ENCODE data around the gene HOXA1.
A peak's percentile ranks its signal among the peaks of the same experiment; 100 is the strongest.

The HOXA1 gene

DNA sequence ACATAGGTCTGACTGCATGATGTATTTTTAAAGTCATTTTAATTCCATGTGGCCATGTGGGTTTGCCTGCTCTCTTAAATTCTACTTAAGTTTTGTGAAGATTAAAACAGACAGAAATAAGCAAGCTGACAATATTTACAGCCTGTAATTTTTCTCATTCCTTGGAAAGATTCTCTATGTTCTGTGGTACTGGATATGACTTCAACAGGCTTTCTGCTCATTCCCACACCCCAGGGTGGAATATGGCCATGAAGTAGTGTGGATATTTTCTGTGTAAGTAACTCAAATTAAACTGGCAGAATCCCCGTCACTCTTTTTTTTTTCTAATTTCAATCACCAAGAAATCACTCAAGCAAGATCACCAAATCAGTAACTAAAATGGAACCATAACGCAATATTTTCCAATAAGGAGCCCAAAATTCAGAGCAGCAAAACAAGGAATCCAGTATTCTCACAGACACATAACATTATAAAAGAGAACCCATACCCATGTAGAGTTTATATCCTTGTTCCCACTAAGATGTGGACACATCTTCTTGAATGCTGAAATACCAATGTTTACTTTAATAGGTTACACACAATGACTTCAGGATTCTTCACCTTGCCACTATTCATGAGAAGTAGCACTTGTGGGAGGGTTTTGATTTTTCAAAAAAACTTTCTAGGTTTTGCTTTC is 42.0 kb upstream of the HOXA1 start:
- TF ChIP-seq, protein P1, sequence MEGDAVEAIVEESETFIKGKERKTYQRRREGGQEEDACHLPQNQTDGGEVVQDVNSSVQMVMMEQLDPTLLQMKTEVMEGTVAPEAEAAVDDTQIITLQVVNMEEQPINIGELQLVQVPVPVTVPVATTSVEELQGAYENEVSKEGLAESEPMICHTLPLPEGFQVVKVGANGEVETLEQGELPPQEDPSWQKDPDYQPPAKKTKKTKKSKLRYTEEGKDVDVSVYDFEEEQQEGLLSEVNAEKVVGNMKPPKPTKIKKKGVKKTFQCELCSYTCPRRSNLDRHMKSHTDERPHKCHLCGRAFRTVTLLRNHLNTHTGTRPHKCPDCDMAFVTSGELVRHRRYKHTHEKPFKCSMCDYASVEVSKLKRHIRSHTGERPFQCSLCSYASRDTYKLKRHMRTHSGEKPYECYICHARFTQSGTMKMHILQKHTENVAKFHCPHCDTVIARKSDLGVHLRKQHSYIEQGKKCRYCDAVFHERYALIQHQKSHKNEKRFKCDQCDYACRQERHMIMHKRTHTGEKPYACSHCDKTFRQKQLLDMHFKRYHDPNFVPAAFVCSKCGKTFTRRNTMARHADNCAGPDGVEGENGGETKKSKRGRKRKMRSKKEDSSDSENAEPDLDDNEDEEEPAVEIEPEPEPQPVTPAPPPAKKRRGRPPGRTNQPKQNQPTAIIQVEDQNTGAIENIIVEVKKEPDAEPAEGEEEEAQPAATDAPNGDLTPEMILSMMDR (IDR thresholded peaks at IDR 0.05; ENCODE audit: low read depth, low read length): no peak
- H3K4me3 ChIP-seq (ENCODE audit: low read depth, low read length): no peak overlapping the region

DNA sequence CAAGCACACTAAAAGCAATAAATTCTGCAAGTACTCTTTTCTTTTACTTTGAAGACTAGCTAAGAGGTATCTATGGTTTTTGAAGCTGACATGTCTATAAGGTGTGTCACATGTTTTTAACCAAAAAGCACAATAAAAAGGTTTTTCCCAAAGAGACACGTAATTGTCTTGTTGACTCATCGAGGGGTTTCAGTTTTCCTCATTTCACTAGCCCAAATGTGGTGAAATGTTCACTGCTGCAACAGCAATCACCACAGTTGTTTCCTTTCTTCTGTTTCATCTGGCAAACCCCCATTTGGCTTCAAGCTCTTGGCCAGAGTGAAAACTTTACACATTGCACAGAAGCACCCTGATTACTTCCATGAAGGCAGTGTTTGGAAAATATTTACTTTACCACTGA is 38.6 kb upstream of the HOXA1 start:
- no peak overlapping the region for H3K4me3 ChIP-seq (ENCODE audit: low read depth, low read length)
- TF ChIP-seq, protein P1 (IDR thresholded peaks at IDR 0.05; ENCODE audit: low read depth, low read length): no peak

DNA sequence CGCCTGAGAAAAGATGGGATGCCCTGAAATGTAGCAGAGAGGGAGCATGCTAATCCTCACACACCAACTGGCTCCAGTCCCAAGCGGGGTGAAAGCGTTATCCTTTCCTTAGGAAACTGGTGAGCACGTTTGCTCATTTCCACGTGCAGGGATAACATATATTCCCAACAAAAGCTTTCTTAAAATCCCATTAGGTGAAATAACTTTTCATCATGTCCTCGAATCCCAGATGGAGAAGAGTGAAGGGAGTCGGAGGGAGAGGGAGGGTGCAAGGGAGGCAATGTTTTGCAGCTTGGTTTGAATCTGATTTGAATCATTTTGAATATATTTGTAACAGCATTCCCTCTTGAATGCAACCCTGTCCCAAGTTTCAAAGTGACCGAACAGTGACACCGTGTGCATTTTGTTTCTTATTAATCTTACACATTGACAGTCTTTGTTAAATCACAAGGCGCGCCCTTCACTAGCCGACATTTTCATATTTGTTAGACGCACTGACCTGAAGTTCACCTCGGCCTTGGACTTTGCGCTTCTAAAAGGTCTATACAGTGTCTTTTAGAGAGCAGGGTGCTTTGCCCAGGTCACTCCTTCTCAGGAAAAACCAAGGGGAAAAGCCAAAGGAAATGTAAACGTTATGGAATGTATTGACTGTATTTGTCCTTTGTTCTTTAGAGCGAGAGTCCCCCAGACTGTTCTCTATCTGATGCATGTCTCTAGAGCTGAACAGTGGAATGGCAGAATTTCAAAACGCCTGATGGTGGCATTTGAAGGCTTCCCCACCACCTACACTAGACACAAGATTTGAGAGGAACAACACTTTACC is 37.8 kb upstream of the HOXA1 start:
- no peak overlapping the region for H3K4me3 ChIP-seq (ENCODE audit: low read depth, low read length)

DNA sequence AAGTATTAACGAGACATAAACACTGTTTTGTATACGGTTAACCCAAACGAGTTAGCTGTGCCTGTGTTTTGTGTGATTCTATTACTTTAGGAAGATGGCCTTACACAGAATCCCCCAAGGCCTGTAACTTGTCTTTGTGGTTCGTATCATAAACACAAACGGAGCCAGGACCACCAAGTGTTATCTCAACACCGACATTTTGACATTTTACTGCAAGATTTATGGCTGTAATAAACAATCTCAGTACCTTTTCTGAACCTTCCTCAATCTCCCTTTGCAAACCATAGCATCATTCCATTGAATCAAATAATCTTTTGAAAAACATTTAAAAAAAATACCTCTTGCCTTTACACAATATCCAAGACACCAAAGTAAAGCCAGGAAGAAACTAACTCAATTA is 37.2 kb upstream of the HOXA1 start:
- TF ChIP-seq, protein P1 (IDR thresholded peaks at IDR 0.05; ENCODE audit: low read depth, low read length): no peak
- H3K4me3 ChIP-seq (ENCODE audit: low read depth, low read length): no peak overlapping the region

More for the DNA sequence above, 37.8 kb upstream of the HOXA1 start:
- TF ChIP-seq, protein P1 (IDR thresholded peaks at IDR 0.05; ENCODE audit: low read depth, low read length): no peak

DNA sequence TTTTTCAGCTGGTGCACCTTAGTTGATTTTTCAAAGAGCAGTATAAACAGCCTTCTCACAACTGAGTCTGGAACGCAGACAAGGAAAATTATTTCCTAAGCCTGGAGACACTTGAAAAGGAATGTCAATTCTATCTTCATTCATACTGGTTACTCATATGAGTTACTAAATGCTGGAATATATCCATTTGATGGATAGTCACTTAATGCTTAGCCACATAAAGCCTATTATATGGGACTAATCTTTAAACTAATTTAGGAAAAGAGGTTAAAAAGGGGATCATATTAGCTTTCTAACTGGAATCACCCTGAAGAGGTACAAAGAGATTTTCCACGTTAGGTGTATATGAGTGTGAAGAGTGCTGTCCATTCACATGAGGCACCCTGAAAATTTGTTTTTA is 36.4 kb upstream of the HOXA1 start:
- TF ChIP-seq, protein P1 (IDR thresholded peaks at IDR 0.05; ENCODE audit: low read depth, low read length): no peak
- H3K4me3 ChIP-seq (ENCODE audit: low read depth, low read length): no peak overlapping the region

DNA sequence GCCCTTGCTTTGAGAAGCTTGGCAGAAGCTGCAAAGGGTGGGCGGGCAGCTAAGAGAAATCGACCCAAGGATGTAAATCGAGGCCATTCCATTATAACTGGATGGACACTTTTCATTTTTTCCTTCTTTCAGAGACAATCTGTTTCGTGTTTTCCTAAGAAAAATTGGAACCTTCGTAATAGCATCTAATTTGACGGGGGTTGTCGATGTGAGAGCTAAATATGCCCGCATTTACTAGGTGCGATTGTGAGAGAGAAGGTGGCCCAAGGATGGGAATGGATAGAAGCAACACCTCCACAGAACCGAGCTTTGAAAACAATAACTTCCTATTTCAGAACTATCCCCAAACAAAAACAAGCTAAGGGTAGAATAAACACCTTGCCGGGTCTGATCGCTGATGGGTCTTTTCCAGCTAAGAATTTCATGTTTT is 35.6 kb upstream of the HOXA1 start:
- TF ChIP-seq, protein P1 (IDR thresholded peaks at IDR 0.05; ENCODE audit: low read depth, low read length): no peak
- peak overlapping the region; percentile 63 for H3K4me3 ChIP-seq (ENCODE audit: low read depth, low read length)
